Spleen (tissue), 7 donors: Measurements from ENCODE around the gene RGMB.

Experiments
- CTCF ChIP-seq, 11 experiments: fragments of 200-600 bp in 7 of 11; fragments of 450-650 bp in 4 of 11; sonication (generic) in 4 of 11; IDR thresholded peaks in 8 of 11; conservative IDR thresholded peaks in 3 of 11; 1 replicate in 7 of 11; 2 replicates in 4 of 11; pipeline versions ENCODE4 v1.4.0 to v1.8.0; 2016 to 2021; ENCODE audit warnings: antibody characterized with exemption in 11 of 11, inconsistent platforms in 4 of 11, mild to moderate bottlenecking in 1 of 11
- POLR2A ChIP-seq, 3 donors: fragments of 450-650 bp; IDR thresholded peaks; one replicate each; pipeline ENCODE4 v1.5.1; 2017; ENCODE audit warnings: antibody characterized with exemption in 3 of 3, mild to moderate bottlenecking in 1 of 3
- donor health status: DM: no; HTN: no; CAD: no; lungs with moderate emphysema.
- donor health status: DM: no; HTN: no; CAD: no.
- donor health status: DM: no; HTN: no; CAD: no.

GRCh38 chr5:98770209-98770910 lies 3.1 kb upstream of the RGMB start:
- no peak for TF ChIP-seq CTCF (IDR thresholded peaks at IDR 0.05 in 8 of 11, conservative IDR thresholded peaks at IDR 0.05 in 3 of 11)
- TF ChIP-seq POLR2A (IDR thresholded peaks at IDR 0.05), result no peak
